GM12878 (cell line): ENCODE measurements around the gene PDZD2. TPM values are rescaled to one million over a fixed set of nuclear protein-coding genes. Genes with fewer than 3 reads are reported as not detected.

Experiments
- ATAC-seq: fragments of 200-7000 bp; cut with Tn5 transposase; 3 replicates; pipeline ENCODE4 v1.9.1; 2020; ENCODE audit warnings: mild to moderate bottlenecking, moderate library complexity
- BruUV-seq: library from RNA; stranded (reverse); fragments of 400-500 nt; replicated peaks from 2 replicates; lab custom pipeline; 2021; lab: Mats Ljungman, UMichigan
- CTCF ChIA-PET: fragments of 300-600 bp; sonication (Branson Sonifier 250); formaldehyde crosslinking; extraction: SDS; loops from one replicate; lab custom pipeline; 2021; ENCODE audit warnings: inconsistent platforms; lab: Yijun Ruan, JAX
- POLR2A ChIA-PET: fragments of 350-600 bp; formaldehyde crosslinking; extraction: SDS; loops from one replicate; lab custom pipeline; 2021; ENCODE audit warnings: inconsistent platforms; lab: Charles Lee
- RAD21 ChIA-PET: fragments of 300-600 bp; sonication (Branson Sonifier 250); formaldehyde crosslinking; loops from one replicate; lab custom pipeline; 2023; ENCODE audit warnings: antibody characterized with exemption; ENCODE audit not compliant: unreplicated experiment; lab: Charles Lee
- SMC1A ChIA-PET: fragments of 300-600 bp; sonication (Branson Sonifier 250); formaldehyde crosslinking; loops from one replicate; lab custom pipeline; 2023; ENCODE audit not compliant: unreplicated experiment, uncharacterized antibody; lab: Charles Lee
- DNase-seq: peaks from one replicate; pipeline ENCODE4 v3.0.0-alpha.2; 2011; ENCODE audit warnings: low read depth, low spot score
- FAIRE-seq: peaks from 3 replicates; lab custom pipeline; 2011; peaks lifted over from hg19 to GRCh38; lab: Jason Lieb, UNC
- H2AFZ ChIP-seq: 2 replicates; pipeline ENCODE4 v1.6.0; 2011; ENCODE audit warnings: low read depth, low read length, control low read depth; ENCODE audit not compliant: control insufficient read depth
- H3K27ac ChIP-seq: 2 replicates; pipeline ENCODE4 v1.5.1; 2011; ENCODE audit warnings: control low read depth; ENCODE audit not compliant: control insufficient read depth, insufficient read depth
- H3K27me3 ChIP-seq, 2 experiments: replicated peaks in 1 of 2; 2 replicates each; pipeline versions ENCODE4 v1.6.0 to v1.6.1; 2011; ENCODE audit warnings: low read length in 1 of 2; ENCODE audit not compliant: control insufficient read depth in 2 of 2, insufficient read depth in 2 of 2
- H3K36me3 ChIP-seq, 2 experiments: 2 replicates each; pipeline ENCODE4 v1.5.1; 2011; ENCODE audit warnings: low read length in 1 of 2; ENCODE audit not compliant: control insufficient read depth in 2 of 2, insufficient read depth in 2 of 2
- H3K4me1 ChIP-seq: 2 replicates; pipeline ENCODE4 v1.6.1; 2011; ENCODE audit warnings: mild to moderate bottlenecking, low read length, moderate library complexity, mixed read lengths; ENCODE audit not compliant: control insufficient read depth, insufficient read depth
- H3K4me2 ChIP-seq: 2 replicates; pipeline ENCODE4 v1.6.0; 2011; ENCODE audit warnings: control low read depth; ENCODE audit not compliant: control insufficient read depth, insufficient read depth
- H3K4me3 ChIP-seq: fragments of 200-600 bp; sonication (generic); 2 replicates; pipeline ENCODE4 v1.5.1; 2016
- H3K79me2 ChIP-seq: 2 replicates; pipeline ENCODE4 v1.6.0; 2011; ENCODE audit warnings: low read length; ENCODE audit not compliant: control insufficient read depth, insufficient read depth
- H3K9ac ChIP-seq: 2 replicates; pipeline ENCODE4 v1.8.0; 2011; ENCODE audit warnings: low read length, control low read depth, mixed read lengths; ENCODE audit not compliant: control insufficient read depth, insufficient read depth
- H3K9me3 ChIP-seq: replicated peaks from 3 replicates; pipeline ENCODE4 v1.5.1; 2011; ENCODE audit warnings: mild to moderate bottlenecking, low read length; ENCODE audit not compliant: control insufficient read depth, insufficient read depth
- H4K20me1 ChIP-seq: 2 replicates; pipeline ENCODE4 v1.6.0; 2011; ENCODE audit not compliant: control insufficient read depth, insufficient read depth
- ASH2L ChIP-seq: fragments of 300-600, 200-600 bp; sonication (generic); IDR thresholded peaks from 2 replicates; pipeline ENCODE4 v1.6.1; 2017; ENCODE audit warnings: low read depth, mild to moderate bottlenecking, borderline replicate concordance
- BACH1 ChIP-seq: fragments of 450-650 bp; IDR thresholded peaks from 2 replicates; pipeline ENCODE4 v1.6.1; 2017; ENCODE audit warnings: mild to moderate bottlenecking, borderline replicate concordance
- BCL11A ChIP-seq: IDR thresholded peaks from 2 replicates; pipeline ENCODE4 v1.6.1; 2011; ENCODE audit warnings: low read depth, low read length
- E2F4 ChIP-seq: IDR thresholded peaks from 2 replicates; pipeline ENCODE4 v1.6.1; 2012; ENCODE audit warnings: low read depth, low read length, improper control_type of control experiment
- EGR1 ChIP-seq, 2 experiments: IDR thresholded peaks; 1 replicate in 1 of 2; 2 replicates in 1 of 2; pipeline ENCODE4 v1.6.1; 2011 to 2012; ENCODE audit warnings: low read depth in 2 of 2, low read length in 2 of 2, borderline replicate concordance in 1 of 2, mild to moderate bottlenecking in 1 of 2, moderate library complexity in 1 of 2
- EZH2 ChIP-seq: IDR thresholded peaks from 2 replicates; pipeline ENCODE4 v1.6.1; 2012; ENCODE audit warnings: low read depth, mild to moderate bottlenecking, control low read depth, inconsistent platforms, low read length, borderline replicate concordance; ENCODE audit not compliant: control insufficient read depth
- MTA2 ChIP-seq: fragments of 450-650 bp; IDR thresholded peaks from 2 replicates; pipeline ENCODE4 v1.6.1; 2016; ENCODE audit warnings: low read depth, mild to moderate bottlenecking, moderate library complexity
- MXI1 ChIP-seq: fragments of 150-350 bp; IDR thresholded peaks from 2 replicates; pipeline ENCODE4 v1.6.1; 2011; ENCODE audit warnings: low read depth, mild to moderate bottlenecking, inconsistent platforms, low read length, improper control_type of control experiment
- POLR2AphosphoS5 ChIP-seq: IDR thresholded peaks from 2 replicates; pipeline ENCODE4 v1.6.1; 2011; ENCODE audit warnings: mild to moderate bottlenecking, low read length, inconsistent platforms
- REST ChIP-seq: IDR thresholded peaks from 2 replicates; pipeline ENCODE4 v1.6.1; 2012; ENCODE audit warnings: mild to moderate bottlenecking, low read depth, low read length
- ZNF207 ChIP-seq: fragments of 450-650 bp; IDR thresholded peaks from 2 replicates; pipeline ENCODE4 v1.6.1; 2014; ENCODE audit warnings: antibody characterized with exemption, mild to moderate bottlenecking, borderline replicate concordance
- ZNF384 ChIP-seq: IDR thresholded peaks from 2 replicates; pipeline ENCODE4 v1.6.1; 2012; ENCODE audit warnings: low read depth, mild to moderate bottlenecking, low read length, improper control_type of control experiment, borderline replicate concordance
- WGBS: methylation state at CpG from one replicate; pipeline ENCODE4 v1.1.6; 2016; ENCODE audit warnings: low lambda C conversion rate; ENCODE audit not compliant: insufficient replicate concordance, insufficient coverage; ENCODE audit errors: missing lambda C conversion rate; 5-methylcytosine and 5-hydroxymethylcytosine counted together
- in situ Hi-C: fragments of 300-500 bp; cut with MboI; formaldehyde crosslinking; loops from 9 replicates; pipeline ENCODE4 v1.14.3; 2018; ENCODE audit warnings: mixed read lengths
- intact Hi-C: fragments of 100-400 bp; cut with micrococcal nuclease; formaldehyde crosslinking; loops from one replicate; pipeline ENCODE4 v1.14.2; 2022; ENCODE audit not compliant: unreplicated experiment
- polyA plus RNA-seq, 11 experiments: library from polyadenylated mRNA; depleted of rRNA in 4 of 11; unstranded in 6 of 11; stranded (reverse) in 5 of 11; fragments of >200 nt; fragmentation: Nextera tagmentation in 4 of 11; fragmentation: Illumina TruSeq in 1 of 11; extraction: Ambion mirVana in 4 of 11; extraction: Trizol in 1 of 11; gene quantifications; 1 replicate in 1 of 11; 2 replicates in 10 of 11; pipeline versions ENCODE4 v1.2.1 to v1.2.3, GENCODE V29; 2011 to 2016; ENCODE audit warnings: inconsistent platforms in 2 of 11, missing spikeins in 2 of 11, low read depth in 1 of 11
- total RNA-seq, 4 experiments: library from RNA; depleted of rRNA in 3 of 4; stranded (reverse); fragments of >200 nt in 3 of 4; fragmentation: Illumina TruSeq in 1 of 4; extraction: Trizol in 1 of 4; gene quantifications; 2 replicates each; pipeline versions ENCODE4 v1.2.1 to v1.2.3, GENCODE V29; 2013 to 2021

Gene PDZD2
- total and polyA plus RNA-seq, 10 of the 15 experiments (the other 5 are each of a cell fraction or from before 2014, with no cell fraction given) = 0.01 to 0.58 (median 0.29) TPM; not detected in 3

- in situ Hi-C loops = no loop called here
- TF ChIP-seq BACH1 (no peak), ZNF207 (no peak), REST (no peak), E2F4 (no peak), EGR1 (IDR thresholded peaks at IDR 0.05; ENCODE audit: borderline replicate concordance in 1 of 2, low read depth in 2 of 2, low read length in 2 of 2) (no peak), BCL11A (no peak), EZH2 (no peak), ASH2L (no peak), ZNF384 (no peak), MXI1 (no peak), POLR2AphosphoS5 (no peak), MTA2 (no peak)
- DNase-seq (no peak), ATAC-seq (no peak), FAIRE-seq (no peak)
- no peak overlapping the region for H3K9ac ChIP-seq
- intact Hi-C loops = loop anchor here (5.0 kb wide), 1 partner anchor 499 kb away; no protein-coding TSS in a partner anchor
- no peak overlapping the region for H3K4me3 ChIP-seq
- H3K4me1 ChIP-seq = no peaks in the 10 kb centered on the region
- CTCF ChIA-PET = interaction anchor here (1.3 to 3.5 kb wide), 3 partner anchors 11 to 265 kb away, joined by 6 to 9 read pairs (median 6); no protein-coding TSS in a partner anchor
- H3K27me3 ChIP-seq = no peaks in the 10 kb centered on the region
- RAD21 ChIA-PET = interaction anchor here (0.6 kb wide), 1 partner anchor 257 kb away, joined by 3 read pairs; no protein-coding TSS in a partner anchor
- BruUV-seq = no TSS peak
- no peaks in the 10 kb centered on the region for H4K20me1 ChIP-seq
- H2AFZ ChIP-seq = no peak overlapping the region
- POLR2A ChIA-PET = no interaction called here
- no peaks in the 10 kb centered on the region; the same call in 2 of the 3 replicates for H3K9me3 ChIP-seq
- H3K36me3 ChIP-seq = no peaks in the 10 kb centered on the region
- SMC1A ChIA-PET = interaction anchor here (0.6 kb wide), 1 partner anchor 248 kb away, joined by 4 read pairs; no protein-coding TSS in a partner anchor
- 47% methylated on average over 1 of the region's 1 CpG for WGBS
- no peaks in the 10 kb centered on the region for H3K79me2 ChIP-seq
- H3K27ac ChIP-seq = no peak overlapping the region
- no peak overlapping the region for H3K4me2 ChIP-seq
These were observed 188.9 kb downstream of the PDZD2 start for GRCh38 chr5:31827867-31828266.
